Measurements from ENCODE around the gene ARHGAP10. TPM values are rescaled to one million over a fixed set of nuclear protein-coding genes. Genes with fewer than 3 reads are reported as not detected.

ARHGAP10 gene
- total RNA-seq, 1 experiment from 2014 or later, result 9.0 TPM

DNA sequence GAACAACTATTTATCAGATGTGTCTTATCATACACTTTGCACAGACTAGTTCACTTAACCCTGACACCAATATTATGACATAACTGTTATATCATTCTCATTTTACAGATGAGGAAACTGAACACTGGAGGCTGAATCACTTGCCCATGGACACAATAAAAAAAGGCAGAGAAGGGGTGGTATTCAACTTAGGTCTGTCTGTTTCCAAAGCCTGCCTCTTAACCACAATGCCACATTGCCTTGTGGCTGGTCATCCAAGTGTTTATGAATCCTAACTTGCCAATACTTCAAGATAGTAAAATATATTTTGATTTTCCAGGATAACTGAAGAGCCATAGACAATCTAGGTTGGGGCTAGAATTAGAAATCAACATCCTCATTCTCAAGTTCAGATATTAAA lies 382.5 kb downstream of the ARHGAP10 start:
- H3K4me1 ChIP-seq (ENCODE audit: insufficient read depth, low read length), result no peaks in the 10 kb centered on the region
- no peaks in the 10 kb centered on the region for H3K79me2 ChIP-seq (ENCODE audit: low read length)
- intact Hi-C loops (cut with micrococcal nuclease), result no loop called here
- TF ChIP-seq, protein P1, sequence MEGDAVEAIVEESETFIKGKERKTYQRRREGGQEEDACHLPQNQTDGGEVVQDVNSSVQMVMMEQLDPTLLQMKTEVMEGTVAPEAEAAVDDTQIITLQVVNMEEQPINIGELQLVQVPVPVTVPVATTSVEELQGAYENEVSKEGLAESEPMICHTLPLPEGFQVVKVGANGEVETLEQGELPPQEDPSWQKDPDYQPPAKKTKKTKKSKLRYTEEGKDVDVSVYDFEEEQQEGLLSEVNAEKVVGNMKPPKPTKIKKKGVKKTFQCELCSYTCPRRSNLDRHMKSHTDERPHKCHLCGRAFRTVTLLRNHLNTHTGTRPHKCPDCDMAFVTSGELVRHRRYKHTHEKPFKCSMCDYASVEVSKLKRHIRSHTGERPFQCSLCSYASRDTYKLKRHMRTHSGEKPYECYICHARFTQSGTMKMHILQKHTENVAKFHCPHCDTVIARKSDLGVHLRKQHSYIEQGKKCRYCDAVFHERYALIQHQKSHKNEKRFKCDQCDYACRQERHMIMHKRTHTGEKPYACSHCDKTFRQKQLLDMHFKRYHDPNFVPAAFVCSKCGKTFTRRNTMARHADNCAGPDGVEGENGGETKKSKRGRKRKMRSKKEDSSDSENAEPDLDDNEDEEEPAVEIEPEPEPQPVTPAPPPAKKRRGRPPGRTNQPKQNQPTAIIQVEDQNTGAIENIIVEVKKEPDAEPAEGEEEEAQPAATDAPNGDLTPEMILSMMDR (conservative IDR thresholded peaks at IDR 0.05; ENCODE audit: low read depth, low read length), result no peak
- no peak for TF ChIP-seq EZH2 (IDR thresholded peaks at IDR 0.05; ENCODE audit: low read length, unreplicated experiment)
- TF ChIP-seq EZH2phosphoT487 (IDR thresholded peaks at IDR 0.05; ENCODE audit: borderline replicate concordance, low read length), result no peak
- CTCF ChIA-PET, result no interaction called here
- no peaks in the 10 kb centered on the region for H3F3A ChIP-seq (ENCODE audit: low read length, unreplicated experiment)
- no peak overlapping the region for H3K9ac ChIP-seq (ENCODE audit: low read length)
- H3K36me3 ChIP-seq (ENCODE audit: low read depth, low read length), result no peaks in the 10 kb centered on the region
- no peak overlapping the region for H3K27ac ChIP-seq (ENCODE audit: low read length)
- no TSS peak for BruUV-seq (replicated peaks)
- DNase-seq, result no peak
- POLR2A ChIA-PET (ENCODE audit: unreplicated experiment), result no interaction called here
- H3K27me3 ChIP-seq (ENCODE audit: low read length), result no peaks in the 10 kb centered on the region
- no peak overlapping the region for H3K4me3 ChIP-seq (ENCODE audit: low read length)
- no peaks in the 10 kb centered on the region for H3K9me3 ChIP-seq (ENCODE audit: low read length)
- H3K9me2 ChIP-seq (replicated peaks; ENCODE audit: low read length), result no peaks in the 10 kb centered on the region
- ATAC-seq, result no peak
- H2AFZ ChIP-seq (ENCODE audit: low read length), result no peak overlapping the region
- no peak overlapping the region for H3K4me2 ChIP-seq (ENCODE audit: low read length)
- H4K20me1 ChIP-seq (ENCODE audit: low read length), result no peaks in the 10 kb centered on the region

DNA sequence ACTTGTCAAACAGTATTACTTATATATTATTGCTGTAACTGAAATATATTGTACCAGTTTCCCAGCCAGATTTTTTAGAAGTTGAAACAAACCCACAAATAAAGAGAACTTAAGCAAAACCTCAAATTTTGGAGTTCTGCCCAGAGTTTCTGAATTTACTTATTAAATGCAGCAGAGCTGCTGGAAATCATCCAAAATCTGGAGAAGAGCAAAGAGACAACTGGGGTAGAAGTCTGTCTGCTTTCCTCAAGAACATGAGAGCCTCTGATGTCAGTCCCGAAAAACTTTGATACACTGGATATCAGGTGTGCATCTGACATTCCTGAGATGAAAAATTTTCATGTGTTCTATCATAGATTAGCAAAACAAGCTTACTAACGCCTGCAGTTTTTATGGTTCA lies 384.4 kb downstream of the ARHGAP10 start:
- no peaks in the 10 kb centered on the region for H3K9me3 ChIP-seq (ENCODE audit: low read length)
- no peaks in the 10 kb centered on the region for H3K36me3 ChIP-seq (ENCODE audit: low read depth, low read length)
- no peak overlapping the region for H3K4me3 ChIP-seq (ENCODE audit: low read length)
- no peaks in the 10 kb centered on the region for H3K9me2 ChIP-seq (replicated peaks; ENCODE audit: low read length)
- no peaks in the 10 kb centered on the region for H3K27me3 ChIP-seq (ENCODE audit: low read length)
- no peak overlapping the region for H3K27ac ChIP-seq (ENCODE audit: low read length)
- H4K20me1 ChIP-seq (ENCODE audit: low read length), result no peaks in the 10 kb centered on the region
- ChIA-PET CTCF (no interaction called here), POLR2A (ENCODE audit: unreplicated experiment) (no interaction called here)
- no peak for ATAC-seq
- DNase-seq, result peak; percentile 37
- H3K79me2 ChIP-seq (ENCODE audit: low read length), result no peaks in the 10 kb centered on the region
- H3K9ac ChIP-seq (ENCODE audit: low read length), result no peak overlapping the region
- no peak for TF ChIP-seq EZH2 (IDR thresholded peaks at IDR 0.05; ENCODE audit: low read length, unreplicated experiment)
- no peak for TF ChIP-seq EZH2phosphoT487 (IDR thresholded peaks at IDR 0.05; ENCODE audit: borderline replicate concordance, low read length)
- TF ChIP-seq, protein P1 (conservative IDR thresholded peaks at IDR 0.05; ENCODE audit: low read depth, low read length), result no peak
- no peak overlapping the region for H3K4me2 ChIP-seq (ENCODE audit: low read length)
- intact Hi-C loops (cut with micrococcal nuclease), result no loop called here
- no peak overlapping the region for H2AFZ ChIP-seq (ENCODE audit: low read length)
- no peaks in the 10 kb centered on the region for H3K4me1 ChIP-seq (ENCODE audit: insufficient read depth, low read length)
- H3F3A ChIP-seq (ENCODE audit: low read length, unreplicated experiment), result no peaks in the 10 kb centered on the region
- BruUV-seq (replicated peaks), result no TSS peak

- ATAC-seq (no peak), DNase-seq (no peak)
- POLR2A ChIA-PET (ENCODE audit: unreplicated experiment), result no interaction called here
- no TSS peak for BruUV-seq (replicated peaks)
- Histone ChIP-seq H3F3A (ENCODE audit: low read length, unreplicated experiment) (no peaks in the 10 kb centered on the region), H3K36me3 (ENCODE audit: low read depth, low read length) (no peaks in the 10 kb centered on the region), H3K4me2 (ENCODE audit: low read length) (no peak overlapping the region), H3K9me3 (ENCODE audit: low read length) (no peaks in the 10 kb centered on the region), H3K27ac (ENCODE audit: low read length) (no peak overlapping the region), H3K4me3 (ENCODE audit: low read length) (no peak overlapping the region), H2AFZ (ENCODE audit: low read length) (no peak overlapping the region), H3K9ac (ENCODE audit: low read length) (no peak overlapping the region), H4K20me1 (ENCODE audit: low read length) (no peaks in the 10 kb centered on the region), H3K79me2 (ENCODE audit: low read length) (no peaks in the 10 kb centered on the region), H3K27me3 (ENCODE audit: low read length) (no peaks in the 10 kb centered on the region), H3K9me2 (replicated peaks; ENCODE audit: low read length) (no peaks in the 10 kb centered on the region), H3K4me1 (ENCODE audit: insufficient read depth, low read length) (no peaks in the 10 kb centered on the region)
- TF ChIP-seq, protein P1 (conservative IDR thresholded peaks at IDR 0.05; ENCODE audit: low read depth, low read length), result no peak
- TF ChIP-seq EZH2phosphoT487 (IDR thresholded peaks at IDR 0.05; ENCODE audit: borderline replicate concordance, low read length), result no peak
- TF ChIP-seq EZH2 (IDR thresholded peaks at IDR 0.05; ENCODE audit: low read length, unreplicated experiment), result no peak
- intact Hi-C loops (cut with micrococcal nuclease), result no loop called here
- CTCF ChIA-PET, result no interaction called here
Observed at GRCh38 chr4:148116969-148117368, 385.1 kb downstream of the ARHGAP10 start.
